SK-N-SH treated with all-trans-retinoic acid at 6 μM for 48 hours (cell line): Measurements from ENCODE around the gene CSRNP2.

Experiments
- ATAC-seq: fragments of 200-7000 bp; cut with Tn5 transposase; 3 replicates; pipeline ENCODE4 v1.9.1; 2020; ENCODE audit warnings: mild to moderate bottlenecking, moderate library complexity
- ARNTL ChIP-seq: fragments of 450-650 bp; formaldehyde crosslinking; IDR thresholded peaks from 2 replicates; pipeline ENCODE4 v1.5.0; 2020; ENCODE audit warnings: low read depth, mild to moderate bottlenecking, moderate library complexity, borderline replicate concordance
- BACH2 ChIP-seq: fragments of 250-450 bp; sonication (Bioruptor Pico); IDR thresholded peaks from 2 replicates; pipeline ENCODE4 v1.9.0; 2021; ENCODE audit warnings: mild to moderate bottlenecking, borderline replicate concordance
- ESRRG ChIP-seq: fragments of 250-450 bp; sonication (Bioruptor Pico); IDR thresholded peaks from 2 replicates; pipeline ENCODE4 v1.6.1; 2021; ENCODE audit warnings: mild to moderate bottlenecking
- GLIS3 ChIP-seq: fragments of 250-450 bp; sonication (Bioruptor Pico); IDR thresholded peaks from 2 replicates; pipeline ENCODE4 v1.5.0; 2020; ENCODE audit warnings: mild to moderate bottlenecking, moderate library complexity
- ISL1 ChIP-seq: fragments of 250-450 bp; sonication (Bioruptor Pico); IDR thresholded peaks from 2 replicates; pipeline ENCODE4 v2.1.2; 2022; ENCODE audit warnings: mild to moderate bottlenecking, moderate library complexity
- OSR1 ChIP-seq: fragments of 250-450 bp; sonication (Bioruptor Pico); IDR thresholded peaks from 2 replicates; pipeline ENCODE4 v1.8.0; 2022; ENCODE audit warnings: moderate library complexity, mild to moderate bottlenecking, inconsistent platforms
- PATZ1 ChIP-seq: fragments of 250-450 bp; sonication (Bioruptor Pico); IDR thresholded peaks from 2 replicates; pipeline ENCODE4 v1.8.0; 2020; ENCODE audit warnings: mild to moderate bottlenecking, moderate library complexity, borderline replicate concordance
- POU6F1 ChIP-seq: fragments of 250-450 bp; sonication (Bioruptor Pico); IDR thresholded peaks from 2 replicates; pipeline ENCODE4 v1.8.0; 2021; ENCODE audit warnings: low read depth, mild to moderate bottlenecking, moderate library complexity, borderline replicate concordance
- PPARA ChIP-seq: fragments of 250-450 bp; sonication (Bioruptor Pico); IDR thresholded peaks from 2 replicates; pipeline ENCODE4 v1.5.0; 2020; ENCODE audit warnings: mild to moderate bottlenecking, borderline replicate concordance
- RARB ChIP-seq: fragments of 250-450 bp; sonication (Bioruptor Pico); IDR thresholded peaks from 2 replicates; pipeline ENCODE4 v1.8.0; 2021; ENCODE audit warnings: mild to moderate bottlenecking, moderate library complexity
- SNAI2 ChIP-seq: fragments of 250-450 bp; sonication (Bioruptor Pico); IDR thresholded peaks from 2 replicates; pipeline ENCODE4 v1.5.0; 2020; ENCODE audit warnings: mild to moderate bottlenecking, moderate library complexity
- TCF4 ChIP-seq: fragments of 250-450 bp; sonication (Bioruptor Pico); IDR thresholded peaks from 2 replicates; pipeline ENCODE4 v1.8.0; 2021; ENCODE audit warnings: mild to moderate bottlenecking, moderate library complexity, borderline replicate concordance
- TSHZ2 ChIP-seq: fragments of 250-450 bp; sonication (Bioruptor Pico); IDR thresholded peaks from 2 replicates; pipeline ENCODE4 v1.5.0; 2020; ENCODE audit warnings: mild to moderate bottlenecking, moderate library complexity
- ZC3H10 ChIP-seq: fragments of 250-450 bp; sonication (Bioruptor Pico); IDR thresholded peaks from 2 replicates; pipeline ENCODE4 v1.5.1; 2021; ENCODE audit warnings: mild to moderate bottlenecking, moderate library complexity
- ZFP3 ChIP-seq: fragments of 250-450 bp; sonication (Bioruptor Pico); IDR thresholded peaks from 2 replicates; pipeline ENCODE4 v1.5.0; 2020; ENCODE audit warnings: mild to moderate bottlenecking, moderate library complexity
- ZFP30 ChIP-seq: fragments of 450-650 bp; formaldehyde crosslinking; IDR thresholded peaks from 2 replicates; pipeline ENCODE4 v1.5.0; 2022; ENCODE audit warnings: mild to moderate bottlenecking, moderate library complexity
- ZNF70 ChIP-seq: fragments of 450-650 bp; formaldehyde crosslinking; IDR thresholded peaks from 2 replicates; pipeline ENCODE4 v1.5.0; 2020; ENCODE audit warnings: mild to moderate bottlenecking, moderate library complexity
- ZNF8 ChIP-seq: fragments of 450-650 bp; formaldehyde crosslinking; IDR thresholded peaks from 2 replicates; pipeline ENCODE4 v1.5.0; 2020; ENCODE audit warnings: mild to moderate bottlenecking, moderate library complexity

Gene CSRNP2

GRCh38 chr12:51023625-51024382 lies 59.6 kb downstream of the CSRNP2 start:
- TF ChIP-seq SNAI2 (no peak), BACH2 (CRISPR knock-in tag) (no peak)
- TF ChIP-seq, all 23 proteins: peak for 0
- ATAC-seq, result no peak

- no peak for ATAC-seq
- TF ChIP-seq POU6F1 (CRISPR knock-in tag) (no peak), OSR1 (no peak), TCF4 (CRISPR knock-in tag) (no peak), ZFP3 (CRISPR knock-in tag) (no peak), ARNTL (CRISPR knock-in tag) (no peak), TSHZ2 (CRISPR knock-in tag) (no peak), ZFP30 (CRISPR knock-in tag) (no peak), PATZ1 (CRISPR knock-in tag) (no peak), PPARA (CRISPR knock-in tag) (no peak), ZC3H10 (no peak), ZNF70 (no peak)
These were observed 61.7 kb downstream of the CSRNP2 start for GRCh38 chr12:51021694-51022093.

GRCh38 chr12:51020448-51021182 lies 62.8 kb downstream of the CSRNP2 start:
- no peak for ATAC-seq
- TF ChIP-seq ZFP30 (CRISPR knock-in tag), result no peak
- TF ChIP-seq ZFP3 (CRISPR knock-in tag), result no peak
- no peak for TF ChIP-seq PATZ1 (CRISPR knock-in tag)
- no peak for TF ChIP-seq OSR1
- no peak for TF ChIP-seq ZNF8
- no peak for TF ChIP-seq GLIS3 (CRISPR knock-in tag)
- no peak for TF ChIP-seq ESRRG (CRISPR knock-in tag)

GRCh38 chr12:51019927-51020326 lies 63.5 kb downstream of the CSRNP2 start:
- ATAC-seq, result no peak
- TF ChIP-seq RARB (CRISPR knock-in tag) (no peak), BACH2 (CRISPR knock-in tag) (no peak), ZNF8 (no peak), ZFP30 (CRISPR knock-in tag) (no peak), OSR1 (no peak), ISL1 (no peak)
